GM19438 (cell line): ENCODE measurements around the gene TENM3.

Experiments
- ATAC-seq: cut with Tn5 transposase; IDR thresholded peaks from one replicate; pipeline ENCODE4 v1.9.1; 2021; ENCODE audit warnings: low read depth; ENCODE audit not compliant: unreplicated experiment

Gene TENM3

GRCh38 chr4:182819751-182820150 lies 576.5 kb downstream of the TENM3 start:
- no peak for ATAC-seq

- no peak for ATAC-seq
Observed at GRCh38 chr4:182822554-182822953, 579.4 kb downstream of the TENM3 start.

GRCh38 chr4:182823576-182823975 lies 580.4 kb downstream of the TENM3 start:
- peak; percentile 58 for ATAC-seq

- no peak for ATAC-seq
Observed at GRCh38 chr4:182825003-182825402, 581.8 kb downstream of the TENM3 start.

GRCh38 chr4:182825786-182826185 lies 582.6 kb downstream of the TENM3 start:
- no peak for ATAC-seq

GRCh38 chr4:182826391-182826790 lies 583.2 kb downstream of the TENM3 start:
- no peak for ATAC-seq

- no peak for ATAC-seq
Observed at GRCh38 chr4:182827166-182827565, 584.0 kb downstream of the TENM3 start.

GRCh38 chr4:182827954-182828353 lies 584.8 kb downstream of the TENM3 start:
- ATAC-seq, result no peak

GRCh38 chr4:182828360-182829025 lies 585.3 kb downstream of the TENM3 start:
- ATAC-seq, result no peak

GRCh38 chr4:182829196-182829595 lies 586.0 kb downstream of the TENM3 start:
- ATAC-seq, result no peak

- ATAC-seq, result peak; percentile 58
Observed at GRCh38 chr4:182831376-182831775, 588.2 kb downstream of the TENM3 start.

GRCh38 chr4:182832352-182833120 lies 589.3 kb downstream of the TENM3 start:
- ATAC-seq, result no peak

GRCh38 chr4:182835006-182835740 lies 592.0 kb downstream of the TENM3 start:
- no peak for ATAC-seq

- no peak for ATAC-seq
Observed at GRCh38 chr4:182837831-182838230, 594.6 kb downstream of the TENM3 start.

GRCh38 chr4:182838535-182838934 lies 595.3 kb downstream of the TENM3 start:
- no peak for ATAC-seq

- ATAC-seq, result no peak
Observed at GRCh38 chr4:182839256-182839655, 596.1 kb downstream of the TENM3 start.

GRCh38 chr4:182840108-182840507 lies 596.9 kb downstream of the TENM3 start:
- no peak for ATAC-seq

GRCh38 chr4:182842104-182842600 lies 599.0 kb downstream of the TENM3 start:
- ATAC-seq, result no peak

- no peak for ATAC-seq
Observed at GRCh38 chr4:182842759-182843390, 599.7 kb downstream of the TENM3 start.

GRCh38 chr4:182843808-182844325 lies 600.7 kb downstream of the TENM3 start:
- no peak for ATAC-seq

- ATAC-seq, result no peak
Observed at GRCh38 chr4:182845618-182846017, 602.4 kb downstream of the TENM3 start.
